H4 (cell line): Measurements from ENCODE around the gene PTPRG. TPM values are rescaled to one million over a fixed set of nuclear protein-coding genes. Genes with fewer than 3 reads are reported as not detected.

Source experiments
- DNase-seq: peaks from one replicate; pipeline ENCODE4 v3.0.0-alpha.2; 2015; ENCODE audit warnings: low spot score
- total RNA-seq: library from RNA; depleted of rRNA; stranded (reverse); fragments of >200 nt; shearing (Covaris generic); gene quantifications from 2 replicates; pipeline ENCODE4 v1.2.3, GENCODE V29; 2014

Gene PTPRG
- total RNA-seq, 1 experiment from 2014 or later = 16.1 TPM

DNA sequence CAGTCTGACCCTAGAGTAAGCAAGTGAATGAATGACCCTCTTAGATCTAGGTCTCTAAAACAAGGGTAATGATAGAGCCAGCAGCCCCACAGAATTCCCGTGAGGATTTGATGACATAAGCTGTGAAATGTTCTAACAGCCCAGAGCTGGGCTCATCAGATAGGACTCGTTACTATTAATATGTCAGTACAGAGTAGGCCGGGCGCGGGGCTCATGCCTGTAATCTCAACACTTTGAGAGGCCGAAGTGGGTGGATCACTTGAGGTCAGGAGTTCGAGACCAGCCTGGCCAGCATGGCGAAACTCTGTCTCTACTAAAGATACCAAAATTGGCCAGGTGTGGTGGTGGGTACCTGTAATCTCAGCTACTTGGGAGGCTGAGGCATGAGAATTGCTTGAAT, 621.7 kb downstream of the PTPRG start:
- DNase-seq = no peak

DNA sequence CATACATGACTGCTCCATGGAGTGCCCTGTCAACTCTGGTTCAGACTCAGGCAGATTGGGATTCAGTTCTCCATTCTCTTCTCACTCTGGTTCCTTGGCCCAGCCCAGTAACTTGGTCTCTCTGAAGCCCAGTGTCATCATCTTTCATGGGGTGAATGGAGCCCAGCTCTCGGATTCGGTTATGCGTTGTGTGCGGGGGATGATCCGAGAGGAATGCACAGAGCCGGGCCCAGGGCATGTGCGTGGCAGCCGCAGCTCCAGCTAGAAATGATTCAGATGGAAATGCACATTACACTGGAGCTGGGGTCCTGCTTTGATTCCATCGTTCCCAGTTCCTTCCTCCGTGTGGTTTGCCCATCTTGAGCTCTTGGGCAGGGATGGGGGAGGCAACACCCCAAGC, 622.6 kb downstream of the PTPRG start:
- no peak for DNase-seq

DNA sequence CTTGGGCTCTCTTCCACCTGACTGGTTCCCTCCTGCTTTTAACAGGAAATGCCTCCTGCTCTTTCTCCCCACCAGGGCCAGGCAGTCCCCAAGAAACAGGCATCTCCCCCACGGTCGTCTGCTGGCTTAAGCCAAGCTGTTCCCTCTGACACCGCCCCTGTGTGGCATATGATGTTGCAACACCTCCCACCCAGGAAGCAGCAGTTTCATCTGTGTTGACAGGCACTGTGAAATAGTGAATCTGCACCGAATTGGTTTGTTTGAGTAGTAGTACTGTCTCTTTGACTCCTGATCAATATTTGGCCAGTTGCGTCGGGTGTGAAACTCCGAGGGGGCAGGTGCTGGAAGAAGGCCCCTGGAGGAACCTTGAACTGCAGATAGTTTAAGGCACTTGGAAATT, 623.2 kb downstream of the PTPRG start:
- DNase-seq = peak; percentile 4

DNA sequence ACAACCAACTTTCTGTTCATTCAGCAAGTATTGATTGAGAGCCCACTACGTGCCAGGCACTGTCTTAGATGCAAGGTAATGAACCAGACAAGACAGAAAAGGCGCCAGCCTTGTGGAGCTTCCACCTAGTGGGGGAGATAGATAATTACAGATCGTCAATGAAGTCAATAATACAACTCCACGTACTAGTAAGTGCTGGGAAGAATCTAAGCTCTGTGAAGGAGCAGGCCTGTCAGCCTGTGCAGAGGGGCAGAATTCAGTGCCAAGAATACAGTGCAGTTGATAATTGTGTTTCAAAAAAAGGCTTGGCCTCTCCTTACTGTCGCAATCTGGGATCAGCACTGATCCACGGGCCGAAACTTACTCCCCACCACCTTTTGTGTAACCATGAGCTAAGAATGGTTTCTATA, 625.7 kb downstream of the PTPRG start:
- no peak for DNase-seq

DNA sequence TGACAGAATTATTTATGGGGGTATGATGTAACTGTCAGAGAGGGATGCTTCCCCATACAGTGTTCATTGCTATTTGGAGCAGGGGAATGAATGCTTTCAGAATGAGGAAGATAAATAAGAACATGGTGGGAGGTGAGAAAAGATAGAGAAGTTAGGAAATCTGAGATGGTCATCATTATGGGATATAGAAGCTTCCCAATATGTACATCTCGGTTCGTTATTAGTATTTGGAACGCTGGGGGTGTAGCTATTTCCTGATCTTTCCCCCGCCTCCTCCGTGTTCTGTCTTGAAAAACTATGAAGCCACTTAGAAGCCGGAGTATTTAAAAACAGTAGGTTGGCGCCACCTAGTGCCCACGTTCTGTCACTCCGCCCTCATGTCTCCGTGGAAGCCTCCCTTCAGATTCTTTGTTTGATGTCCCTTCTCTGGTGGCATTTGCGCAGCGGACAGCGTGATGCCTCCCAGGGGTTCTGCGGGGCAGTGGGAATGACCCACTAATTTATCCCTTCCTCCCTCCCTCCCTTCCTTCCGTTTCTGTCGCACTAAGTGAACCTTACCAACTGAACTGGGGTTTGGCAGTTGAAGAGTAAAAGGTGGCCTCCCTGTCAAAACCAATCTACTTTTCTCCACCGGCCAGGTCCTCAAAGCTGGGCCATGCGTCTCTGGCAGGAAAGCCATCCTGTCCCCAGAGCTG, 627.5 kb downstream of the PTPRG start:
- peak; percentile 44 for DNase-seq

DNA sequence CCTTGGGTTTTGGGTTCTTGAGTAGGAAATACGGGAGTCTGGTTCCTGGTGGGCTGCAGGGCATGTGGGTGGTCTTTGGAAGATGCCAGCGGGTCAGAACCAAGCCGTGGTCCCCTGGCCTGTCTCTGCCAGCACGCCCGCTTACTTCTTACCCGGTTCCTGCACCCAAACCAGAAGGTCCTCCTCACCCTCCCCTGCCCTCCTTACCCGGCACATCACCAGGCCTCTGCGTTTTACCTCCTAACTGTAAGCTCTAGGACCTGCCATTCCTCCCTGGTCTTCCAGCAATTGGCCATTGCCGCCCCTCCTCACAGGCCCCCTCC, 628.0 kb downstream of the PTPRG start:
- no peak for DNase-seq

DNA sequence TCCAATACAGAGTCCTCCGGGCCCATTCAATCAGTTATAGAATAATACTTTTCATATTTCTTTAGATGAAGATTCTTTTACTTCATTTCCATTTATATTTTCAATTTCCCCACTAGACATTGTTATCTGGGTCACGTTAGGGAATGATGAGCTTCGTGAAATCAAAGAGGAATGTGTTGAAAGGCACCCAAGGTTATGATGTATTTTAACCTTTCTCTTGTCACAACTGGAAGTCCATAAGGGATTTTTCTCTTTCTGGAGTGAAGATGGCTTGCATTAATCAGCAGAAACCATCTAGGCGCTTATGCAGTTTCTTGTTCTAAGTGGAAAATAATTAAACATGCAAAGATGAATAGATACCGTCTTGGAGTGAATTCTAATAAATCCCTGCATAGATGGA, 631.5 kb downstream of the PTPRG start:
- DNase-seq = no peak

DNA sequence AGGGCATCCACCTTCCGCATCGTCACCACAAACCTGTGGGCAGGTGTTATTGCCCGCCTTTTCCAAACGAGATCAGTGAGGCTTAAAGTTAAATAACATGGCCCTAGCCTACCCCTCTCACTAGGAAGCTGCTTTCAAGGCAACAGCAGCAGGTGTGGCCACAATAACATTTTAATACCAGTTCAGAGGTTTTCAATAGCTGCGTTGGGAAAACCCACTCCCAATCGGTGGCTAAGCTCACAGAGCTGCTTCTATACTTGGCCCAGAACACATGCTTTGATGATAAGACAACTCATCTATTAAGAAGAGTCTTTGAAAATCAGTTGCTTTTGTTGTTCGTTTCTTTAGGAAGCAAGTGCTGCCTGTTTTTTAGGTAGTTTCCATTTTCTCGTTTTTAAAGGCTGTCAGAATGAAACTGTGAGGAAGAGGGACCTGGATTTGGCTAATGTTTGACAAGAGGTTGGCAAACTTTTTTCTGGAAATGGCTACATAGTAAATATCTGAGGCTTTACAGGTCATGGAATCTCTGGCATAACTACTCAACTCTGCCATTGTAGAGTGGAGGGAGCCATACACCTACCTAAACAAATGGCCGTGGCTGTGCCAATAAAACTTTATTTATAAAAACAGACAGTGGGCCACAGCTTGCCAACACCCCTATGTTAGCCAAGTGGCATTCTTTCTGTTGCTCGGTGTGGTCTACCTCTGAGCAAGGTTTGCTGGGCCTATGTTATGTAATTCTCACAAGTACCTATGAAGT, 632.4 kb downstream of the PTPRG start:
- DNase-seq = no peak

DNA sequence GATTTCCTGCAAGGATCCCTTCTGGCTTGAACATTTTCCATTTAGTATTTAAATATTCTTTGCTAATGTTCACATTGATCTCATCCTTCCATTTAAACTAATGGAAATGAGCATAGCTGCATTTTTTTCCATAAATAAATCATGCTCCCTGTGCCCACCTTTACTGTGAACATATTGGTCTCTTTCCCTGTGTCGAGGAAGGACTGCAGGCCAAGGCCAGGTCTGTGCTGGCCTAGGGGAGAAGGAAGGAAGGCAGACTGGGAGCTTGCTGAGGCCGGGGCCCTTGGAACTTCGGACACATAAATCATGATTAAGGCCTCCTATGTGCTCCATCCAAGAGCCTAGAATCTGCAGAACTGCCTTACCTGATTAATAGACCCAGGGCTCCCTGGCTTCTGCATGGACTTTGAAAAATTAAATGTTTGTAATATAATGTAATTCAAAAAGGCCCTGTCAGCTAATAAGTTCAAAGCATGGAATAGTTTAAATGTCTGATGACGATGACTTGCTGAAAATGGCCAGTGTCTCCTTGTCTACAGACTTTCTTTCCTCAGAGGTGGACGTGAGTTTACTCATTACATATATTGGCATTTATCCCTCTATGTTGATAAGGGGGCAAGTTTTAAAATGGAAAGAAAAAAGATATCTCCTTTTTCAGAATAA, 636.1 kb downstream of the PTPRG start:
- no peak for DNase-seq

DNA sequence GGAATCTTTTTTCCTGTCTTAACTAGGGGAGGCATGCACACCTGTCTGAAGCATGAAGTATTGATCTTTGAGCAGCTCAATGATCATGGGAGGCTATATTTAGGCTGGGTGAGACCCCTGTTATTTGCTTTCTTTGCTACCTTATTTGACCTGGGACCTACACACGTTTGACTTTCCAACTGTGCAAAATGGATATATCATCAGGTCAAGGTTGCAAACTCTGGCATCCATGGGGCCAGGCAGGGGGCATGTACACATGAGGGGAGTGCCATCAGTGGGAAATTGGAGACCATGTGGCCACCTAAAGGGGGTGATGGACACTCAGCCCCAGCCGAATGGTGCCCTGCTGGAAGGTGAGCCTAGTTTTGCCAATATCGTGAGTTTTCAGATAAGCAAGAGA, 637.8 kb downstream of the PTPRG start:
- DNase-seq = no peak

DNA sequence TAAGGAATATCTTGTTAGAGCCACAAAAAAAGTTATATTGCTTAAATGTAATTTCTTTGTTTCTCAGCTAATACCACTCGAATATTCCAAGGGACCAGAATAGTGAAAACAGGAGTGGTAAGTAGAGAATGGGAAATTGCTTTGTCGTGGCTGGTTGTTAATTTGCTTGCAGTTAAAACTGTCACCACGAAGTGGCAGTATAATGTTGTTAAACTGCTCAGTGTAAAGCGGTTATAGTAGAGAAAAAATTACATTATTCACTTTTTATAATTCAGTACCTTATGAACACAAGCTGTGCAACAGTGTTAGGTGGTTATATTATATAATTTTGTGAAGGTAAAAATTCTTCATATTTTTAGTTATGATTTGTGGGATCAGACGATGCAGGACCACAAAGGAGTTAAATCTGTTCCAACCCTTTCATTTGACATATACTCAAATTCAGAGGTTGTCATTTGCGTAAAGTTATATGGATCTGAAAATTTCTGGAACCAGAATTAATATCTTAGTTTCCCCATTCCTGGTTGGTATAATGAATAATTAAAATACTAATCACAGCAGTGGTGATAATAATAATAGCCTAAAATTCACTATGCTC, 640.2 kb downstream of the PTPRG start:
- no peak for DNase-seq

DNA sequence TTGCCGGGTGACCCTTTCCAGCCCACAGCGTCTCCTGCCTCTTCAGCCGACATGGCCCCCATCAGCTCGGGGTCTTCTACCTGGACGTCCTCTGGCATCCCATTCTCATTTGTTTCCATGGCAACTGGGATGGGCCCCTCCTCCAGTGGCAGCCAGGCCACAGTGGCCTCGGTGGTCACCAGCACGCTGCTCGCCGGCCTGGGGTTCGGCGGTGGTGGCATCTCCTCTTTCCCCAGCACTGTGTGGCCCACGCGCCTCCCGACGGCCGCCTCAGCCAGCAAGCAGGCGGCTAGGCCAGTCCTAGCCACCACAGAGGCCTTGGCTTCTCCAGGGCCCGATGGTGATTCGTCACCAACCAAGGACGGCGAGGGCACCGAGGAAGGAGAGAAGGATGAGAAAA, 641.8 kb downstream of the PTPRG start:
- no peak for DNase-seq

DNA sequence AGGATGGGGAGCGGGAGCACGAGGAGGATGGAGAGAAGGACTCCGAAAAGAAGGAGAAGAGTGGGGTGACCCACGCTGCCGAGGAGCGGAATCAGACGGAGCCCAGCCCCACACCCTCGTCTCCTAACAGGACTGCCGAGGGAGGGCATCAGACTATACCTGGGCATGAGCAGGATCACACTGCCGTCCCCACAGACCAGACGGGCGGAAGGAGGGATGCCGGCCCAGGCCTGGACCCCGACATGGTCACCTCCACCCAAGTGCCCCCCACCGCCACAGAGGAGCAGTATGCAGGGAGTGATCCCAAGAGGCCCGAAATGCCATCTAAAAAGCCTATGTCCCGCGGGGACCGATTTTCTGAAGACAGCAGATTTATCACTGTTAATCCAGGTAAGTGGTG, 642.2 kb downstream of the PTPRG start:
- DNase-seq = no peak

DNA sequence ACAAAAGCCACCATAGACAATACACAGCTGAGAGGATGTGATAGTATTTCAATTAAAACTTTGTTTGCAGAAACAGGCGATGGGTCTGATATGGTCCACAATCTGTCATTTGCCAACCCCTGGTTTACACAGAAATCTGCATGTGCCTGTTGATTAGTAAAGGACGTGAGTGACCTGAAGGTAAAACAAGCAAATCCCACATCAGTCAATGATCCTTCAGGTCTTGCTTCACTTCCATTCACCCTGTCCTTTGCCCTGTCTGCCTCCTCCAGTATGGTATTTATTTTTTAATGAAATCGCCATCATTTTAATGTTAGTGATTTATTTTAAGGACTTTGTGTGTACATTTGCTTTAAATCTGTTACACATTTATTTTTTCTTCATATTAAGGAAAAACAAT, 645.8 kb downstream of the PTPRG start:
- DNase-seq = no peak

DNA sequence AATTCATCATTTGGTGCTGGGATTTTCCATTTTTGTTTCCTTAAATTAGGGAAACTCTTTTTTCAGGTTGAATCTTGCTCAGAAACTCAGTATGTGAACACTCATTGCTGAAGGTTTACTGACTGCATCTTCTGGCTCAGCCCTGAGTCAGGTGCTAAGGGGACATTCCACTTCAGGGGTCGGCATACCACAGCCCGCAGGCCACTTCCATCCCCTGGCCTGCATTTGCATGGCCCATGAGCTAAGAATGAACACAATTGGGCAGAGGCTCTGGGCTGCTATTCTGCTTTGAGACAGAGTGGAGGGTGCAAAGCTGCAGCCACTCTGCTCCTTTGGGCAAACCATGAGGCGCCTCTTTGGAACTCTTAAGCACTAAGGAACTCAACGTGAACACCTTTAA, 647.0 kb downstream of the PTPRG start:
- no peak for DNase-seq

DNA sequence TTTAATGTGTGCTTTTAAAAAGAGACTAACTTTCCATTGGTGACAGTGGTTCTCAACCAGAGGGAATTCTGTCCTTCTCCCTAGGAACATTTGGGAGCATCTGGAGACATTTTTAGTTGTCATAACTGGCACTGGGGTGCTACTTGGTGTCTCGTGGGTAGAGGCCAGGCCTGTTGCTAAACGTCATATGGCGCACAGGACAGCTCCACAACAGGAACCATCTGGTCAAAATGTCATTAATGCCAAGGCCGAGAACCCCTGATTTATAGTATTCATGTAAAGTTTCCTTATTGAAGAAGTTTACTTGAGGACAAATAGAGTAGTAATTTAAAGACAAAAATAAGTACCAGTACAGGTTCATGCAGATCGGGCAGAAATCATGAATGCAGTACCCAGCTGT, 647.7 kb downstream of the PTPRG start:
- DNase-seq = no peak

DNA sequence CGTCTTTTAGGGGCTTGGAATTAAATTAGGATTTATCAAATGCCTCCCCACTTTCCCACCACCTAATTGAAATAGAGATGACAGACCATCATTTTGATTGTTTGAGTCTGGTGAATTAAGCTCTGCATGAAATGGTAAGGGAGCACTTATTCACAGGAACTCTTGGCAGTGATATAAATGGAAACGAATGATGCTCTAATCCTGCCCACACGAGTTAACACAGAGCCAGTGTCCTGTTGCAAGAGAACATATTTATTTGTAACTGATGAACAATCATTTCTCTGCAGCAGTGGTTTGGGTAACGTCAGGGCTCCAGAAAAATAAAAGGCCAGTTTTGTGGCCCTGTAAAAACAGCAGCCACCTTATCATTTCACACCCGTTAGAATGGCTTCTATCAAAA, 648.6 kb downstream of the PTPRG start:
- DNase-seq = no peak

DNA sequence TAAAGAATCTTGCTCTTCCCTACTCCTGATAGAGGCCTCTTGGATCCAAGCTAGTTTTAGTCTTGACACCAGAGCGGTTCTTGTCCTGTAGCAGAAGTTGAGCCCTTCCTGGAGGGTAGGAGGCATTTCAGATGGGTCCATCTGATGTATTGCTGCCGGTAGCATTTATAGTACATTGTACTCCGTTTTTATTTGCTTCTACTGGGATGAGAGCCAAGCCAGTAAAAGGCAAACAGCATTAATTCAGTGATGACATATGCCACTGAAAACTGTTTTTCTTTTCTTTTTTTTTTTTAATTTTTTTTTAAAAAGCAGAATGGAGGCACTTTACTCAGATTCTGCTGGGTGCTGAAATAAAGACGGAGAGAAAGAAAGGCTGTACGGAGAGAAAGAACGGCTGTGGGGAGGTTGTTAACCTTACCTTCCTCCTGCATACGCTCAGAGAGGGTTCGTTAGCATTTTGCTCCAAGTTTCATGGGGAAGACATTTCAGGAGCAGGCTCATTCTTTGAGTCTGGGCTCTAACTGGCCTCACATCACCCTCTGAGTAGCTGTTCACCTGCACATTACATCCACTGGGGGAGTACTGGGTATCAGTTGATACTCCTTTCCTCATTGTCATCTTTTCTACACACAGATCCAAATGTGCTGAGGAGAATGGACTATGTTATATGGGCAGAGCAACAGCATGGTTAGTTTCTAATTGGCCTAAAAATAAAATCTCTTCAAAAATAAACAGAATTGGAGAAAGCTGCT, 650.5 kb downstream of the PTPRG start:
- no peak for DNase-seq

DNA sequence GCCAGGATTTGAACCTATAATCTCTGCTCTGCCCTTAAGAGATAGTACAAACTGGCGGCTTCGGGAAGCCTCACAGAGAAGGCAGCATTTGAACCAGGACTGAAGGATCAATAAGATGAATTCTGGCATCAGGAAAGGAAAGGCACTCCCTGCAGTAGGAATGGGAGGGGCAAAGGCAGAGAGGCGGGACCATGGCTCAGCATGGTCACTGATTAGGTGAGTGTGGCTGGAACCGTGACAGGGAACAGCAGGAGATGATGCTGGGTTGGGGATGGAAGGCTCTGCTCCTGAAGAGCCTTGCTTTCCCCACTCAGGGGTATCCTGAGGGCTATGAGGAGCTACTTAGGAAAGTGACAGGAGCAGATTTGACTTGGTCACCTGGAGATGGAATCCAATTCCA, 653.5 kb downstream of the PTPRG start:
- no peak for DNase-seq

DNA sequence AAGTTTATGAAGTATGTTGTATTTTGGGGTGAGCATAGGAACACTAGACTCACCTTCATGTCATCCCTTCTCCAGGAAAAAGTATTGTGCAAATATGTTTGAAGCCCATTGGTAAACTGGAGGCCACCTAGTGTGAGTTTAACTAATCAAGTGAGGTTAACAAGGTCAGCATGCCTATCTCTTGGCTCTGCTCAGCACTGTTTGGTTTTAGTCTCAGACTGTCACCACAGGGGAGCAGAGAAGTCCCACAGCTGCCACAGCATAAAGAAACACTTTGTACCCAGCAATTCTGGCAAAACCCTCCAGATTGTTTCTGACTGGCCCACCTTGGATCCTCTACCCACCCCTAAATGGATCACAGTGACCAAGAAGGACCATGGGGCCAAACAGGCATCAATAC, 659.2 kb downstream of the PTPRG start:
- no peak for DNase-seq

DNA sequence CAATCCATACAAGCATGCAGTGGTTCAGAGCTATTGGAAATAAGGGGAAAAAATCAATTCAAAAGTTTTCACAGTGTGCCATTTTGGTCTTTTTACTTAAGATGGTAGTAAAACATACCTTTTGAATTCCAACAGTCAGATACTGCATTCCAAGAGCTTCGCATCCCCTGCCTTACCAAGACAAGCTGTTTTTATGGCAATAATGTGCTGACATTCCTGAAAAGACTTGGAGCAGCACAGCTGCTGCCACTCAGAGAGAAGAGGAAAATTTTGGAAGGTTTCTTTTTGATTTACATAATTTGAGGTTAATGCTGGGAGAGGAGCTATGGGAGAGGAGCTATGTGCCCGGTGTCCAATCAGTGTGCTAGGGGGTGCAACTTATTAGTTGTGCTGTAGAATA, 663.7 kb downstream of the PTPRG start:
- no peak for DNase-seq
